GM12878 (cell line): Measurements from ENCODE around the gene GHRH. TPM values are rescaled to one million over a fixed set of nuclear protein-coding genes. Genes with fewer than 3 reads are reported as not detected.

Experiments used
- ATAC-seq: fragments of 200-7000 bp; cut with Tn5 transposase; 3 replicates; pipeline ENCODE4 v1.9.1; 2020; ENCODE audit warnings: mild to moderate bottlenecking, moderate library complexity
- BruUV-seq: library from RNA; stranded (reverse); fragments of 400-500 nt; replicated peaks from 2 replicates; lab custom pipeline; 2021; lab: Mats Ljungman, UMichigan
- CTCF ChIA-PET: fragments of 300-600 bp; sonication (Branson Sonifier 250); formaldehyde crosslinking; extraction: SDS; loops from one replicate; lab custom pipeline; 2021; ENCODE audit warnings: inconsistent platforms; lab: Yijun Ruan, JAX
- POLR2A ChIA-PET: fragments of 350-600 bp; formaldehyde crosslinking; extraction: SDS; loops from one replicate; lab custom pipeline; 2021; ENCODE audit warnings: inconsistent platforms; lab: Charles Lee
- RAD21 ChIA-PET: fragments of 300-600 bp; sonication (Branson Sonifier 250); formaldehyde crosslinking; loops from one replicate; lab custom pipeline; 2023; ENCODE audit warnings: antibody characterized with exemption; ENCODE audit not compliant: unreplicated experiment; lab: Charles Lee
- SMC1A ChIA-PET: fragments of 300-600 bp; sonication (Branson Sonifier 250); formaldehyde crosslinking; loops from one replicate; lab custom pipeline; 2023; ENCODE audit not compliant: unreplicated experiment, uncharacterized antibody; lab: Charles Lee
- DNase-seq: peaks from one replicate; pipeline ENCODE4 v3.0.0-alpha.2; 2011; ENCODE audit warnings: low read depth, low spot score
- FAIRE-seq: peaks from 3 replicates; lab custom pipeline; 2011; peaks lifted over from hg19 to GRCh38; lab: Jason Lieb, UNC
- H2AFZ ChIP-seq: 2 replicates; pipeline ENCODE4 v1.6.0; 2011; ENCODE audit warnings: low read depth, low read length, control low read depth; ENCODE audit not compliant: control insufficient read depth
- H3K27ac ChIP-seq: 2 replicates; pipeline ENCODE4 v1.5.1; 2011; ENCODE audit warnings: control low read depth; ENCODE audit not compliant: control insufficient read depth, insufficient read depth
- H3K27me3 ChIP-seq, 2 experiments: replicated peaks in 1 of 2; 2 replicates each; pipeline versions ENCODE4 v1.6.0 to v1.6.1; 2011; ENCODE audit warnings: low read length in 1 of 2; ENCODE audit not compliant: control insufficient read depth in 2 of 2, insufficient read depth in 2 of 2
- H3K36me3 ChIP-seq, 2 experiments: 2 replicates each; pipeline ENCODE4 v1.5.1; 2011; ENCODE audit warnings: low read length in 1 of 2; ENCODE audit not compliant: control insufficient read depth in 2 of 2, insufficient read depth in 2 of 2
- H3K4me1 ChIP-seq: 2 replicates; pipeline ENCODE4 v1.6.1; 2011; ENCODE audit warnings: mild to moderate bottlenecking, low read length, moderate library complexity, mixed read lengths; ENCODE audit not compliant: control insufficient read depth, insufficient read depth
- H3K4me2 ChIP-seq: 2 replicates; pipeline ENCODE4 v1.6.0; 2011; ENCODE audit warnings: control low read depth; ENCODE audit not compliant: control insufficient read depth, insufficient read depth
- H3K4me3 ChIP-seq: fragments of 200-600 bp; sonication (generic); 2 replicates; pipeline ENCODE4 v1.5.1; 2016
- H3K79me2 ChIP-seq: 2 replicates; pipeline ENCODE4 v1.6.0; 2011; ENCODE audit warnings: low read length; ENCODE audit not compliant: control insufficient read depth, insufficient read depth
- H3K9ac ChIP-seq: 2 replicates; pipeline ENCODE4 v1.8.0; 2011; ENCODE audit warnings: low read length, control low read depth, mixed read lengths; ENCODE audit not compliant: control insufficient read depth, insufficient read depth
- H3K9me3 ChIP-seq: replicated peaks from 3 replicates; pipeline ENCODE4 v1.5.1; 2011; ENCODE audit warnings: mild to moderate bottlenecking, low read length; ENCODE audit not compliant: control insufficient read depth, insufficient read depth
- H4K20me1 ChIP-seq: 2 replicates; pipeline ENCODE4 v1.6.0; 2011; ENCODE audit not compliant: control insufficient read depth, insufficient read depth
- ATF7 ChIP-seq: fragments of 450-650 bp; IDR thresholded peaks from 2 replicates; pipeline ENCODE4 v1.6.1; 2016; ENCODE audit warnings: low read depth, mild to moderate bottlenecking
- DPF2 ChIP-seq: fragments of 450-650 bp; IDR thresholded peaks from 2 replicates; pipeline ENCODE4 v1.6.1; 2017; ENCODE audit warnings: mild to moderate bottlenecking
- E2F8 ChIP-seq: fragments of 450-650 bp; IDR thresholded peaks from 2 replicates; pipeline ENCODE4 v1.6.1; 2018; ENCODE audit warnings: mild to moderate bottlenecking, low read depth, moderate library complexity; ENCODE audit not compliant: partially characterized antibody
- HCFC1 ChIP-seq: fragments of 150-350 bp; IDR thresholded peaks from 2 replicates; pipeline ENCODE4 v1.6.1; 2014; ENCODE audit warnings: low read length
- LARP7 ChIP-seq: fragments of 450-650 bp; IDR thresholded peaks from 2 replicates; pipeline ENCODE4 v1.6.1; 2017; ENCODE audit warnings: mild to moderate bottlenecking
- MLLT1 ChIP-seq: fragments of 450-650 bp; IDR thresholded peaks from 2 replicates; pipeline ENCODE4 v1.6.1; 2016; ENCODE audit warnings: mild to moderate bottlenecking
- MTA2 ChIP-seq: fragments of 450-650 bp; IDR thresholded peaks from 2 replicates; pipeline ENCODE4 v1.6.1; 2016; ENCODE audit warnings: low read depth, mild to moderate bottlenecking, moderate library complexity
- PML ChIP-seq: IDR thresholded peaks from 2 replicates; pipeline ENCODE4 v1.6.1; 2012; ENCODE audit warnings: low read length, inconsistent platforms
- RELA ChIP-seq: fragments of 450-650 bp; IDR thresholded peaks from 2 replicates; pipeline ENCODE4 v1.8.0; 2014; ENCODE audit warnings: borderline replicate concordance; ENCODE audit not compliant: partially characterized antibody
- SMAD1 ChIP-seq: fragments of 450-650 bp; IDR thresholded peaks from 2 replicates; pipeline ENCODE4 v1.6.1; 2018; ENCODE audit warnings: mild to moderate bottlenecking, low read depth; ENCODE audit not compliant: partially characterized antibody
- SMAD5 ChIP-seq: IDR thresholded peaks from 2 replicates; pipeline ENCODE4 v1.6.1; 2016; ENCODE audit warnings: antibody characterized with exemption, low read depth
- TBL1XR1 ChIP-seq: IDR thresholded peaks from 2 replicates; pipeline ENCODE4 v1.6.1; 2012; ENCODE audit warnings: low read depth, low read length, improper control_type of control experiment
- TCF7 ChIP-seq: IDR thresholded peaks from 2 replicates; pipeline ENCODE4 v1.6.1; 2014; ENCODE audit warnings: antibody characterized with exemption, borderline replicate concordance
- YY1 ChIP-seq: IDR thresholded peaks from 2 replicates; pipeline ENCODE4 v1.6.1; 2011; ENCODE audit warnings: low read depth, mild to moderate bottlenecking, low read length
- ZZZ3 ChIP-seq: IDR thresholded peaks from 2 replicates; pipeline ENCODE4 v1.6.1; 2011; ENCODE audit warnings: low read depth; ENCODE audit not compliant: control insufficient read depth, insufficient read length
- WGBS: methylation state at CpG from one replicate; pipeline ENCODE4 v1.1.6; 2016; ENCODE audit warnings: low lambda C conversion rate; ENCODE audit not compliant: insufficient replicate concordance, insufficient coverage; ENCODE audit errors: missing lambda C conversion rate; 5-methylcytosine and 5-hydroxymethylcytosine counted together
- in situ Hi-C: fragments of 300-500 bp; cut with MboI; formaldehyde crosslinking; loops from 9 replicates; pipeline ENCODE4 v1.14.3; 2018; ENCODE audit warnings: mixed read lengths
- intact Hi-C: fragments of 100-400 bp; cut with micrococcal nuclease; formaldehyde crosslinking; loops from one replicate; pipeline ENCODE4 v1.14.2; 2022; ENCODE audit not compliant: unreplicated experiment
- polyA plus RNA-seq, 11 experiments: library from polyadenylated mRNA; depleted of rRNA in 4 of 11; unstranded in 6 of 11; stranded (reverse) in 5 of 11; fragments of >200 nt; fragmentation: Nextera tagmentation in 4 of 11; fragmentation: Illumina TruSeq in 1 of 11; extraction: Ambion mirVana in 4 of 11; extraction: Trizol in 1 of 11; gene quantifications; 1 replicate in 1 of 11; 2 replicates in 10 of 11; pipeline versions ENCODE4 v1.2.1 to v1.2.3, GENCODE V29; 2011 to 2016; ENCODE audit warnings: inconsistent platforms in 2 of 11, missing spikeins in 2 of 11, low read depth in 1 of 11
- total RNA-seq, 4 experiments: library from RNA; depleted of rRNA in 3 of 4; stranded (reverse); fragments of >200 nt in 3 of 4; fragmentation: Illumina TruSeq in 1 of 4; extraction: Trizol in 1 of 4; gene quantifications; 2 replicates each; pipeline versions ENCODE4 v1.2.1 to v1.2.3, GENCODE V29; 2013 to 2021
- TF ChIP-seq, protein P1 (sequence below): IDR thresholded peaks from 2 replicates; pipeline ENCODE4 v1.6.1; 2011; ENCODE audit warnings: low read depth, mild to moderate bottlenecking, low read length, moderate library complexity, borderline replicate concordance; ENCODE audit errors: extremely low read depth
- TF ChIP-seq, protein P2 (sequence below): IDR thresholded peaks from 2 replicates; pipeline ENCODE4 v1.6.1; 2012; ENCODE audit warnings: low read depth, low read length, improper control_type of control experiment
- TF ChIP-seq, protein P3 (sequence below): fragments of 450-650 bp; IDR thresholded peaks from 2 replicates; pipeline ENCODE4 v1.6.1; 2017; ENCODE audit warnings: mild to moderate bottlenecking, low read depth, inconsistent platforms; ENCODE audit not compliant: poor library complexity, severe bottlenecking

GHRH gene
- total and polyA plus RNA-seq, 10 of the 15 experiments (the other 5 are each of a cell fraction or from before 2014, with no cell fraction given) = not detected

GRCh38 chr20:37273988-37274387 lies 12.4 kb upstream of the GHRH start:
- intact Hi-C loops (no loop called here), in situ Hi-C loops (loop anchor here (5.0 kb wide), 2 partner anchors 108 to 258 kb away; no protein-coding TSS in a partner anchor)
- TF ChIP-seq, protein P1, sequence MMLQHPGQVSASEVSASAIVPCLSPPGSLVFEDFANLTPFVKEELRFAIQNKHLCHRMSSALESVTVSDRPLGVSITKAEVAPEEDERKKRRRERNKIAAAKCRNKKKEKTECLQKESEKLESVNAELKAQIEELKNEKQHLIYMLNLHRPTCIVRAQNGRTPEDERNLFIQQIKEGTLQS = no peak
- TF ChIP-seq, protein P2, sequence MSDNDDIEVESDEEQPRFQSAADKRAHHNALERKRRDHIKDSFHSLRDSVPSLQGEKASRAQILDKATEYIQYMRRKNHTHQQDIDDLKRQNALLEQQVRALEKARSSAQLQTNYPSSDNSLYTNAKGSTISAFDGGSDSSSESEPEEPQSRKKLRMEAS = no peak
- no peak for TF ChIP-seq TCF7
- TF ChIP-seq RELA = no peak
- TF ChIP-seq SMAD1 = no peak
- no peak for TF ChIP-seq TBL1XR1
- no peak for TF ChIP-seq PML
- no peak for TF ChIP-seq ATF7
- no peak for TF ChIP-seq SMAD5
- TF ChIP-seq E2F8 = no peak
- TF ChIP-seq, protein P3, sequence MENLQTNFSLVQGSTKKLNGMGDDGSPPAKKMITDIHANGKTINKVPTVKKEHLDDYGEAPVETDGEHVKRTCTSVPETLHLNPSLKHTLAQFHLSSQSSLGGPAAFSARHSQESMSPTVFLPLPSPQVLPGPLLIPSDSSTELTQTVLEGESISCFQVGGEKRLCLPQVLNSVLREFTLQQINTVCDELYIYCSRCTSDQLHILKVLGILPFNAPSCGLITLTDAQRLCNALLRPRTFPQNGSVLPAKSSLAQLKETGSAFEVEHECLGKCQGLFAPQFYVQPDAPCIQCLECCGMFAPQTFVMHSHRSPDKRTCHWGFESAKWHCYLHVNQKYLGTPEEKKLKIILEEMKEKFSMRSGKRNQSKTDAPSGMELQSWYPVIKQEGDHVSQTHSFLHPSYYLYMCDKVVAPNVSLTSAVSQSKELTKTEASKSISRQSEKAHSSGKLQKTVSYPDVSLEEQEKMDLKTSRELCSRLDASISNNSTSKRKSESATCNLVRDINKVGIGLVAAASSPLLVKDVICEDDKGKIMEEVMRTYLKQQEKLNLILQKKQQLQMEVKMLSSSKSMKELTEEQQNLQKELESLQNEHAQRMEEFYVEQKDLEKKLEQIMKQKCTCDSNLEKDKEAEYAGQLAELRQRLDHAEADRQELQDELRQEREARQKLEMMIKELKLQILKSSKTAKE = no peak
- no peak for TF ChIP-seq YY1
- no peak for TF ChIP-seq MLLT1
- no peak for TF ChIP-seq MTA2
- TF ChIP-seq LARP7 = no peak
- TF ChIP-seq ZZZ3 = no peak
- TF ChIP-seq HCFC1 = no peak
- no peak for TF ChIP-seq DPF2
- DNase-seq (no peak), FAIRE-seq (no peak), ATAC-seq (no peak)
- ChIA-PET POLR2A (interaction anchor here (0.6 kb wide), 1 partner anchor 11 kb away, joined by 3 read pairs; no protein-coding TSS in a partner anchor), SMC1A (interaction anchor here (1.1 to 3.7 kb wide), 5 partner anchors 11 to 268 kb away, joined by 3 to 10 read pairs (median 4); partner anchors contain the start of gene MANBAL), RAD21 (interaction anchor here (1.1 kb wide), 1 partner anchor 111 kb away, joined by 3 read pairs; no protein-coding TSS in a partner anchor), CTCF (interaction anchor here (4.2 to 10.4 kb wide), 2 partner anchors 256 to 260 kb away, joined by 32 to 282 read pairs; partner anchors contain the start of gene BLCAP)
- Histone ChIP-seq H3K9ac (no peak overlapping the region), H3K27ac (no peak overlapping the region), H3K4me1 (peaks cover 62% of the 10 kb centered on the region), H3K36me3 (no peaks in the 10 kb centered on the region), H3K9me3 (no peaks in the 10 kb centered on the region), H4K20me1 (no peaks in the 10 kb centered on the region), H3K79me2 (no peaks in the 10 kb centered on the region), H2AFZ (no peak overlapping the region), H3K27me3 (no peaks in the 10 kb centered on the region), H3K4me3 (no peak overlapping the region), H3K4me2 (no peak overlapping the region)
- no TSS peak for BruUV-seq
- WGBS = no CpG with 5 or more reads among the region's 1 CpG
